IMR-90 (cell line): ENCODE measurements around the gene MYH7B. TPM values are rescaled to one million over a fixed set of nuclear protein-coding genes. Genes with fewer than 3 reads are reported as not detected.

Source experiments
- ATAC-seq: fragments of 200-7000 bp; cut with Tn5 transposase; 2 replicates; pipeline ENCODE4 v1.9.1; 2020; ENCODE audit warnings: low read depth, mild to moderate bottlenecking, moderate library complexity
- BruUV-seq: library from RNA; stranded (reverse); fragments of 400-500 nt; replicated peaks from 2 replicates; lab custom pipeline; 2021; lab: Mats Ljungman, UMichigan
- CTCF ChIA-PET: fragments of 300-600 bp; formaldehyde crosslinking; extraction: SDS; loops from one replicate; lab custom pipeline; 2021; ENCODE audit warnings: antibody characterized with exemption; lab: Yijun Ruan, JAX
- POLR2A ChIA-PET: fragments of 300-600 bp; sonication (Branson Sonifier 250); formaldehyde crosslinking; loops from one replicate; lab custom pipeline; 2022; ENCODE audit warnings: antibody characterized with exemption; ENCODE audit not compliant: unreplicated experiment; lab: Charles Lee
- DNase-seq: peaks from one replicate; pipeline ENCODE4 v3.0.0; 2013
- H2AFZ ChIP-seq: replicated peaks from 2 replicates; pipeline ENCODE3; 2013; ENCODE audit warnings: low read length, mild to moderate bottlenecking; ENCODE audit not compliant: poor library complexity
- H2AK5ac ChIP-seq: 2 replicates; pipeline ENCODE4 v1.6.1; 2013; ENCODE audit warnings: low read depth, low read length, inconsistent platforms
- H2AK9ac ChIP-seq: replicated peaks from 2 replicates; pipeline ENCODE3; 2013; ENCODE audit warnings: mild to moderate bottlenecking, low read depth, low read length, moderate library complexity; ENCODE audit not compliant: poor library complexity
- H2BK120ac ChIP-seq: 2 replicates; pipeline ENCODE4 v1.6.1; 2013; ENCODE audit warnings: low read depth, low read length, inconsistent platforms
- H2BK15ac ChIP-seq: 3 replicates; pipeline ENCODE4 v1.6.1; 2013; ENCODE audit warnings: low read depth, low read length, inconsistent platforms
- H2BK20ac ChIP-seq: 2 replicates; pipeline ENCODE4 v1.6.1; 2013; ENCODE audit warnings: low read depth, mild to moderate bottlenecking, inconsistent platforms, low read length, moderate library complexity
- H2BK5ac ChIP-seq: 2 replicates; pipeline ENCODE4 v1.6.1; 2013; ENCODE audit warnings: mild to moderate bottlenecking, low read depth, low read length, inconsistent platforms; ENCODE audit not compliant: poor library complexity, severe bottlenecking
- H3K14ac ChIP-seq: replicated peaks from 2 replicates; pipeline ENCODE4 v1.6.1; 2013; ENCODE audit warnings: low read depth, low read length, inconsistent platforms
- H3K18ac ChIP-seq: 2 replicates; pipeline ENCODE4 v1.6.1; 2013; ENCODE audit warnings: low read depth, low read length, control low read depth
- H3K23ac ChIP-seq: 2 replicates; pipeline ENCODE4 v1.6.1; 2013; ENCODE audit warnings: low read depth, low read length, inconsistent platforms
- H3K27ac ChIP-seq: 2 replicates; pipeline ENCODE4 v1.5.1; 2013; ENCODE audit warnings: mild to moderate bottlenecking, control low read depth, low read length; ENCODE audit not compliant: insufficient read depth
- H3K27me3 ChIP-seq: 2 replicates; pipeline ENCODE4 v1.6.1; 2013; ENCODE audit warnings: low read length; ENCODE audit not compliant: control insufficient read depth, insufficient read depth
- H3K36me3 ChIP-seq: 2 replicates; pipeline ENCODE4 v1.6.1; 2013; ENCODE audit warnings: low read length, mixed read lengths; ENCODE audit not compliant: control insufficient read depth, insufficient read depth
- H3K4ac ChIP-seq: 2 replicates; pipeline ENCODE4 v1.6.1; 2013; ENCODE audit warnings: low read depth, low read length, inconsistent platforms
- H3K4me1 ChIP-seq: 2 replicates; pipeline ENCODE4 v1.6.1; 2013; ENCODE audit warnings: low read length, mixed read lengths; ENCODE audit not compliant: control insufficient read depth, insufficient read depth
- H3K4me2 ChIP-seq: 2 replicates; pipeline ENCODE4 v1.6.1; 2013; ENCODE audit warnings: low read depth, mild to moderate bottlenecking, control low read depth, low read length, moderate library complexity
- H3K4me3 ChIP-seq: 2 replicates; pipeline ENCODE4 v1.5.1; 2013; ENCODE audit warnings: low read depth, mild to moderate bottlenecking, control low read depth, low read length, moderate library complexity; ENCODE audit not compliant: insufficient read depth
- H3K56ac ChIP-seq: 2 replicates; pipeline ENCODE4 v1.6.1; 2013; ENCODE audit warnings: low read length, inconsistent platforms; ENCODE audit not compliant: insufficient read depth; ENCODE audit errors: extremely low read depth
- H3K79me1 ChIP-seq, 2 experiments: 2 replicates each; pipeline ENCODE4 v1.6.1; 2013; ENCODE audit warnings: low read length in 2 of 2, inconsistent platforms in 1 of 2, low read depth in 1 of 2
- H3K9ac ChIP-seq: 2 replicates; pipeline ENCODE4 v1.6.1; 2013; ENCODE audit warnings: low read depth, low read length, control low read depth
- H3K9me1 ChIP-seq: 2 replicates; pipeline ENCODE4 v1.6.1; 2013; ENCODE audit warnings: low read length, inconsistent platforms; ENCODE audit not compliant: insufficient read depth
- H3K9me3 ChIP-seq: 2 replicates; pipeline ENCODE4 v1.6.1; 2013; ENCODE audit warnings: low read length; ENCODE audit not compliant: control insufficient read depth, insufficient read depth
- H4K20me1 ChIP-seq: 2 replicates; pipeline ENCODE4 v1.6.1; 2013; ENCODE audit warnings: low read length, inconsistent platforms; ENCODE audit not compliant: insufficient read depth
- H4K5ac ChIP-seq: 2 replicates; pipeline ENCODE4 v1.6.1; 2013; ENCODE audit warnings: mild to moderate bottlenecking, low read depth, low read length, control low read depth
- H4K8ac ChIP-seq, 2 experiments: 2 replicates each; pipeline ENCODE4 v1.6.1; 2013; ENCODE audit warnings: low read depth in 2 of 2, low read length in 2 of 2, control low read depth in 1 of 2, inconsistent platforms in 1 of 2
- H4K91ac ChIP-seq: 2 replicates; pipeline ENCODE4 v1.6.1; 2013; ENCODE audit warnings: low read depth, low read length, inconsistent platforms; ENCODE audit not compliant: insufficient read depth
- BHLHE40 ChIP-seq: fragments of 150-350 bp; IDR thresholded peaks from 2 replicates; pipeline ENCODE4 v1.6.1; 2016; ENCODE audit warnings: mild to moderate bottlenecking, low read depth, low read length
- CEBPB ChIP-seq: IDR thresholded peaks from 2 replicates; pipeline ENCODE4 v1.6.1; 2012; ENCODE audit warnings: low read depth, low read length, improper control_type of control experiment
- CHD1 ChIP-seq: IDR thresholded peaks from 2 replicates; pipeline ENCODE4 v1.6.1; 2012; ENCODE audit warnings: low read depth, low read length, improper control_type of control experiment
- ELK1 ChIP-seq: fragments of 150-350 bp; IDR thresholded peaks from 2 replicates; pipeline ENCODE4 v1.6.1; 2016; ENCODE audit warnings: low read depth, mild to moderate bottlenecking, low read length, moderate library complexity, borderline replicate concordance
- FOS ChIP-seq: fragments of 150-350 bp; IDR thresholded peaks from 2 replicates; pipeline ENCODE4 v1.6.1; 2016; ENCODE audit warnings: low read depth, low read length
- MAFK ChIP-seq: IDR thresholded peaks from 2 replicates; pipeline ENCODE4 v1.6.1; 2012; ENCODE audit warnings: low read depth, low read length, improper control_type of control experiment
- MAZ ChIP-seq: IDR thresholded peaks from 2 replicates; pipeline ENCODE4 v1.6.1; 2012; ENCODE audit warnings: low read depth, mild to moderate bottlenecking, low read length, improper control_type of control experiment, moderate library complexity, borderline replicate concordance
- MXI1 ChIP-seq: IDR thresholded peaks from 2 replicates; pipeline ENCODE4 v1.6.1; 2012; ENCODE audit warnings: low read depth, mild to moderate bottlenecking, low read length, moderate library complexity, borderline replicate concordance
- NFE2L2 ChIP-seq: fragments of 150-350 bp; IDR thresholded peaks from 2 replicates; pipeline ENCODE4 v1.6.1; 2016; ENCODE audit warnings: low read depth, mild to moderate bottlenecking, low read length
- POLR2A ChIP-seq: IDR thresholded peaks from 2 replicates; pipeline ENCODE4 v1.6.1; 2012; ENCODE audit warnings: mild to moderate bottlenecking, low read depth, low read length
- RAD21 ChIP-seq: IDR thresholded peaks from 2 replicates; pipeline ENCODE4 v1.6.1; 2012; ENCODE audit warnings: low read length, improper control_type of control experiment
- RCOR1 ChIP-seq: IDR thresholded peaks from 2 replicates; pipeline ENCODE4 v1.6.1; 2012; ENCODE audit warnings: mild to moderate bottlenecking, low read length, improper control_type of control experiment; ENCODE audit not compliant: insufficient replicate concordance
- RFX5 ChIP-seq: IDR thresholded peaks from 2 replicates; pipeline ENCODE4 v1.8.0; 2012; ENCODE audit warnings: low read depth, mild to moderate bottlenecking, low read length, moderate library complexity
- SMC3 ChIP-seq: fragments of 150-350 bp; IDR thresholded peaks from 2 replicates; pipeline ENCODE4 v1.6.1; 2016; ENCODE audit warnings: low read depth, mild to moderate bottlenecking, antibody characterized with exemption, low read length, moderate library complexity
- WGBS, 2 experiments: methylation state at CpG; one replicate each; pipeline versions ENCODE4 v1.1.5 to v1.1.7; 2013; ENCODE audit warnings: missing lambda C conversion rate in 2 of 2; ENCODE audit not compliant: insufficient read length in 1 of 2; ENCODE audit errors: extremely low coverage in 2 of 2; 5-methylcytosine and 5-hydroxymethylcytosine counted together
- dilution Hi-C: fragments of 300-500 bp; cut with HindIII; formaldehyde crosslinking; loops from one replicate; pipeline ENCODE4 v1.14.3; 2018; ENCODE audit warnings: low sequenced_read_pairs; ENCODE audit not compliant: unreplicated experiment
- in situ Hi-C: fragments of 300-500 bp; cut with MboI; formaldehyde crosslinking; loops from 3 replicates; pipeline ENCODE4 v1.14.3; 2019; ENCODE audit warnings: low sequenced_read_pairs, inconsistent platforms, mixed read lengths
- intact Hi-C: fragments of 100-400 bp; cut with micrococcal nuclease; formaldehyde crosslinking; loops from 2 replicates; pipeline ENCODE4 v1.10.0; 2022
- polyA plus RNA-seq, 3 experiments: library from polyadenylated mRNA; depleted of rRNA; stranded (reverse); fragments of >200 nt; gene quantifications; 2 replicates each; pipeline ENCODE4 v1.2.3, GENCODE V29; 2012; ENCODE audit warnings: low replicate concordance in 1 of 3
- total RNA-seq: library from RNA; depleted of rRNA; stranded (reverse); fragments of >200 nt; gene quantifications from 2 replicates; pipeline ENCODE4 v1.2.3, GENCODE V29; 2012
- TF ChIP-seq, protein P1 (sequence below): conservative IDR thresholded peaks from 2 replicates; pipeline ENCODE4 v1.5.1; 2012; ENCODE audit warnings: mild to moderate bottlenecking, low read depth, low read length, improper control_type of control experiment
- TF ChIP-seq, protein P2 (sequence below): fragments of 150-350 bp; IDR thresholded peaks from 2 replicates; pipeline ENCODE4 v1.6.1; 2017; ENCODE audit warnings: mild to moderate bottlenecking, antibody characterized with exemption, low read length, low read depth

The MYH7B gene
- total and polyA plus RNA-seq, 2 of the 4 experiments (the other 2 are of a cell fraction): 0.09 TPM; not detected in 1

GRCh38 chr20:34999021-34999451 is 43.4 kb downstream of the MYH7B start:
- Histone ChIP-seq H2BK20ac (no peak overlapping the region), H3K27me3 (no peaks in the 10 kb centered on the region), H4K20me1 (peaks cover 37% of the 10 kb centered on the region), H2AK9ac (peak overlapping the region; percentile 28), H2BK5ac (no peak overlapping the region), H3K9ac (no peak overlapping the region), H3K36me3 (peaks cover 86% of the 10 kb centered on the region), H4K5ac (no peak overlapping the region), H3K56ac (no peak overlapping the region), H3K4me3 (no peak overlapping the region), H3K18ac (no peak overlapping the region), H3K23ac (no peak overlapping the region), H4K8ac (no peak overlapping the region), H2BK120ac (no peak overlapping the region), H3K4ac (no peak overlapping the region), H3K4me2 (no peak overlapping the region), H4K91ac (no peak overlapping the region), H3K4me1 (no peaks in the 10 kb centered on the region), H3K79me1 (peaks cover 0 to 14% of the 10 kb centered on the region in 2 experiments; a peak in 2 of 4 replicates), H3K9me3 (no peaks in the 10 kb centered on the region), H2AFZ (no peak overlapping the region), H3K9me1 (no peaks in the 10 kb centered on the region), H2AK5ac (no peak overlapping the region), H3K27ac (no peak overlapping the region), H3K14ac (no peak overlapping the region), H2BK15ac (no peak overlapping the region)
- no TSS peak for BruUV-seq
- intact Hi-C loops (no loop called here), dilution Hi-C loops (no loop called here), in situ Hi-C loops (no loop called here)
- ChIA-PET CTCF (no interaction called here), POLR2A (no interaction called here)
- WGBS, 2 experiments: 94% methylated on average over 20 of the region's 25 CpGs; no CpG with 5 or more reads in 1 of the 2 experiments
- ATAC-seq (no peak), DNase-seq (no peak)
- TF ChIP-seq MXI1 (no peak), MAFK (no peak), ELK1 (no peak), MAZ (no peak), RAD21 (no peak), FOS (no peak), CEBPB (no peak), SMC3 (no peak), BHLHE40 (no peak), CHD1 (no peak), RFX5 (no peak), POLR2A (no peak), RCOR1 (no peak), NFE2L2 (no peak)
- TF ChIP-seq, protein P1, sequence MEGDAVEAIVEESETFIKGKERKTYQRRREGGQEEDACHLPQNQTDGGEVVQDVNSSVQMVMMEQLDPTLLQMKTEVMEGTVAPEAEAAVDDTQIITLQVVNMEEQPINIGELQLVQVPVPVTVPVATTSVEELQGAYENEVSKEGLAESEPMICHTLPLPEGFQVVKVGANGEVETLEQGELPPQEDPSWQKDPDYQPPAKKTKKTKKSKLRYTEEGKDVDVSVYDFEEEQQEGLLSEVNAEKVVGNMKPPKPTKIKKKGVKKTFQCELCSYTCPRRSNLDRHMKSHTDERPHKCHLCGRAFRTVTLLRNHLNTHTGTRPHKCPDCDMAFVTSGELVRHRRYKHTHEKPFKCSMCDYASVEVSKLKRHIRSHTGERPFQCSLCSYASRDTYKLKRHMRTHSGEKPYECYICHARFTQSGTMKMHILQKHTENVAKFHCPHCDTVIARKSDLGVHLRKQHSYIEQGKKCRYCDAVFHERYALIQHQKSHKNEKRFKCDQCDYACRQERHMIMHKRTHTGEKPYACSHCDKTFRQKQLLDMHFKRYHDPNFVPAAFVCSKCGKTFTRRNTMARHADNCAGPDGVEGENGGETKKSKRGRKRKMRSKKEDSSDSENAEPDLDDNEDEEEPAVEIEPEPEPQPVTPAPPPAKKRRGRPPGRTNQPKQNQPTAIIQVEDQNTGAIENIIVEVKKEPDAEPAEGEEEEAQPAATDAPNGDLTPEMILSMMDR: no peak
- TF ChIP-seq, protein P2, sequence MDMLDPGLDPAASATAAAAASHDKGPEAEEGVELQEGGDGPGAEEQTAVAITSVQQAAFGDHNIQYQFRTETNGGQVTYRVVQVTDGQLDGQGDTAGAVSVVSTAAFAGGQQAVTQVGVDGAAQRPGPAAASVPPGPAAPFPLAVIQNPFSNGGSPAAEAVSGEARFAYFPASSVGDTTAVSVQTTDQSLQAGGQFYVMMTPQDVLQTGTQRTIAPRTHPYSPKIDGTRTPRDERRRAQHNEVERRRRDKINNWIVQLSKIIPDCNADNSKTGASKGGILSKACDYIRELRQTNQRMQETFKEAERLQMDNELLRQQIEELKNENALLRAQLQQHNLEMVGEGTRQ: no peak
